Measurements from ENCODE around the gene DLG1.

DLG1 gene

GRCh38 chr3:197298341-197298944, at the start of gene DLG1:
TSS of gene DLG1 (minus strand) at chr3:197298612. CDS start at chr3:197297204, 1,408 bp downstream.
- peak; percentile 74 to 79 for DNase-seq (ENCODE audit: low read depth in 2 of 2)

DNA sequence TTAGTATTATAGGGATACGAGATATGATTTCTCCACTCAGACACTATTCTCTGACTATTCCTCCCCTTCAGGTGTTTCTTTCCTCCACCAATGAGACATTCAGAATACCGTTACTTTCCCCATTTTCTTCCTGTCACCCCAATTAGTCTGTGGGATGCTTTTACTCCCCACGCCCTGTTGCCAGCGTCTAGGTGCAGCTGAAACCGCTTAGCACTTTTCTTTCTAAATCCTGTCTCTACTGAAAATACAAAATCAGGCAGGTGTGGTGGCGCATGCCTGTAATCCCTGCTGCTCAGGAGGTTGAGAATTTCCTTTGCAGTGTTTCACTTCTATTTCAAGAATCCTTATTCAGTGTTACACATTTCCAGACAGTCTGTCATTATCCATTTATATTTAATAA, 49.6 kb upstream of the DLG1 start:
- DNase-seq (ENCODE audit: low read depth in 2 of 2): no peak

DNA sequence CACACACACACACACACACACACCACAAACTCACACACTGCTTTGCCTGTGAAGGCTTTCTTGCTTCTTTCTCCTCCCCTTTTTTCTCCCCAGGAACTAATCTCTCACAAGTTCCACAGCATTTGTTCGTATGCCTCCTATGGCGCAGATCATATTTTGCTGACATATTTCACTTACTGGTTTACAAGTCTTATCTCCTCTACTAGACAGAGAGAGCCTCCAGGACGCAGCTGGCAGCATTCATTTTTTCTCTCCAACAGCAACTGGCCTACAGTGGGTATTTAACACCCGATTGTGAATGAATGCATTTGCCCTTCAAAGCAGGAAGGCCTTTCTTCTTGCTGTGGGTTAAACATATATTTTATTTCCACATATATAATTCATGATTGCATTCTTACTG, 47.0 kb upstream of the DLG1 start:
- no peak for DNase-seq (ENCODE audit: low read depth in 2 of 2)

DNA sequence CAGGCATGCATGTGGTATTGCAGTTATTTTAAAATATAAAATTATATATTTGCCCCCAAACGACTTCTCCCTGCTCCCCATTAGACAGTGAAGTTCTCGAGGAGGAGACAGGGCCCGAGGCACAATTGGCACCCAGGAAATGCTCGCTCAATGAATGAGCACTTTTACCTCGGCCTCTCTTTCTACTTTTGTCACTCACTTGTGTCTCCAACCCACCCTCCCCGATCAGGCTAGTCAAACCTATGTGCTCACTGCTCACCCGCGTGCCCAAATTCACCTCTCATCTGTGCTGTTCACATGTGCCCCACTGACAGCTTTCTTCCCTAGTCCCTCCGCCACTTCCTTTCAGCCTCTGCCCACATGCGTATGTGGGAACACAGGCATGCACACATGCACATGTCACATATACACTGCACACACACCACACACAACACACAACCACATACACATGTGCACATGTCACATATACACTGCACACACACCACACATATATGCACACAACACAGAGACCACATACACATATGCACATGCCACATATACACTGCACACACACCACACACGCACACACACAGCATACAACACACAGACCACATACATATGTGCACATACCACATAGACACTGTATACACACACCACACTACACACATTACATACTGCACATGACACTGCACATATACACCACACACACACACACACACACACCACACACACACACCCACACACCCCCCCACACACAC, 46.3 kb upstream of the DLG1 start:
- DNase-seq (ENCODE audit: low read depth in 2 of 2): no peak

GRCh38 chr3:197343656-197344408, 45.4 kb upstream of the DLG1 start:
- no peak for DNase-seq (ENCODE audit: low read depth in 2 of 2)

- DNase-seq (ENCODE audit: low read depth in 2 of 2): no peak
These were observed 44.7 kb upstream of the DLG1 start for GRCh38 chr3:197343111-197343510.

DNA sequence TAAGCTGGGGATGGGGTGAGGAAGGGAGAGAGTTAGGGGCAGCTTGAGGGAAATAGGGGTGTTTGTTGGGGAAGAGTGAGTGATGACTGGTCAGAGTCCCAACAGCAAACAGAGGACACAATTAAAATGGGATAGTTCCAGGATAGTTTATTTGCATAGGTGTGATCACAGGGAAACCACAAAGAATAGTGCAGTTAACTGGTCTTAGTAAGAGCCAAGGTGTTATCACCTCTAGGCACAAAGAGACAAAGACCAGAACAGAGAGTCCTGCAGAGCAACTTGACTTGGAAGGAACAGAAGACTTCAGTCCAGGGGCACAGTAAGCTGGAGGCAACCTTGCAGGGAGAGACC, 42.1 kb upstream of the DLG1 start:
- no peak for DNase-seq (ENCODE audit: low read depth in 2 of 2)

DNA sequence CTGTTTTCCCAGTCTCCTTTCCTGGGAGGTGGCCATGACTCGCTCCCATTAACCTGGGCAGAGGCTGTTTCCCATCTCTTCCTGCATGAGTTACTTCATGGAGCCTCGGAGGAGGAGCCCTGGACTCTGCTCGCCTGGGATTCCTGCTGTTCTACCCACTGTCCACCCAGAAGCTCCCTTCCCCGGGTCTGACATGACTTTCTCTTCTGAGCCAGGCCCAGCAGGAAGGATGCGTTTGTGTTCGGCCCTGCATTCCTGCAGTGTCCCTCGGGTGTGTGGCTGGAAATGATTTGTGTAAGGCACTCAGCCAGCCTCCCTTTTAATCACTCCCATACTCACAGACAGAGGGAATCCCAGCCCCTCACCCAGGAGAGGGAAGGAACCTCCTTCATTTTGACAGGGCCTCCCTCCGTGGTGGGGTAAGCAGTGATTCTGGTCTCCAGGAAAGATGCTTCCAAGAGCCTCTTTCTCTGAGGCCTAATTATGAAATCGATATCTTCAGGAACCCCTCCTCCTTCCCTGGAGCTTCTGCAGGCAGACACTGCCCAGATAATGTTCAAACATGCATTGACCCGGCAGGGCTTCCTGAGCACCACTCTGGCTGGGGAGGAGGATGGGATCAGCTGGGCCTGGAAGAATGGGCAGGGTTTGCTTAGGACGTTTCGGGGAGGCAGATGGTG, 41.6 kb upstream of the DLG1 start:
- no peak for DNase-seq (ENCODE audit: low read depth in 2 of 2)

GRCh38 chr3:197338586-197338985, 40.2 kb upstream of the DLG1 start:
- DNase-seq (ENCODE audit: low read depth in 2 of 2): no peak

DNA sequence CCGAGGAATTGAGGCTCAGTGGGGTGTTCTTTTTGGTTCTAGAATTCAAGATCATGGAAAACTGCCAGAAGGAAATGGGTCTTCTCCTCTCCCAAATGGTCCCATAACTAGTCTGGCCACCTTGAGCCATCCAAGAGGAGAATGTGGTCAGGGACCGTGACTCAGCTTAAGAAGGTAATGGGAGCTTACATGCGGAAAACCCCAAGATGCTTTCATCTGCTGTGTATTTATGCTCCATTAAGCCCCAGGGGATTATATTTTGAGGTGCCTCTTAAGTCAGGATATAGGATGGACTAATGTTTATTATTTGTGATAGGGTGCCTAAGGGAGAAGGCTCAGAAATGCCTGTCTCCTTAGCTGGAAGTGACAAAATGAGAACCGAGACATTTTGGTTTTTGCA, 39.2 kb upstream of the DLG1 start:
- DNase-seq (ENCODE audit: low read depth in 2 of 2): no peak

- DNase-seq (ENCODE audit: low read depth in 2 of 2): no peak
These were observed 38.8 kb upstream of the DLG1 start for GRCh38 chr3:197337214-197337613.

- no peak for DNase-seq (ENCODE audit: low read depth in 2 of 2)
These were observed 37.9 kb upstream of the DLG1 start for GRCh38 chr3:197336348-197336747.

DNA sequence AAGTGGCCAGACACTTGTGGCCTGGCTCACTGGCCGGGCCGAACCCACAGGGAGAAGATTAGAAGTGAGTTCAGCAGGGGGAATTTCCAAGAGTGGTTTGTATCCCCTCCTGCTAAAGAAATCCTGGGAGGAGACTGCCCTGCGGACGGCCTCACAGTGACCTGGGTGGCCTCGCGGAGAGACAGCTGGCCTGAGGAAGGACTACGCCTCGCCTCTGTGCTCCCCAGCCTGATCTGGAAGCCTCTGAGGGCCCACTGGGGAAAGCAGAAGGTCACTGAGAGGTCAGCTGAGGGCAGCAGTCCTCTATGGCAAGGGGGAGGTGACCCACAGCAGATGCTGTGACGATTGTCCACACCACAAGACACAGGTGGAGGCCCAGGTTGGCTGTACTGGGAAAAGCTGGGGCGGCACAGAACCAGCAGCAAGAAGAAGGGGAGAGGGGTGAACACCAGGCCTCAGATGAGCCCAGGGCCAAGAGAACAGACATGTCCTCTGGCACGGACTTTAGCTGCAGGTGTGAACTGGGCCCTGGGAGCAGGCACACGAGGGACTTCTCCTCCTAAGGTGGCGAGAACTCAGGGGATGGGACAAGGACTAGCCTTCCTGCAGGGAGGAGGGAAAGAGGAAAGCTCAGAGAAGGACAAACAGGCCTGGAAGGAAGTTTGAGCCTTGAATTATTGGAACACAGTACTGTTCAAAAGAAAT, 37.2 kb upstream of the DLG1 start:
- no peak for DNase-seq (ENCODE audit: low read depth in 2 of 2)

DNA sequence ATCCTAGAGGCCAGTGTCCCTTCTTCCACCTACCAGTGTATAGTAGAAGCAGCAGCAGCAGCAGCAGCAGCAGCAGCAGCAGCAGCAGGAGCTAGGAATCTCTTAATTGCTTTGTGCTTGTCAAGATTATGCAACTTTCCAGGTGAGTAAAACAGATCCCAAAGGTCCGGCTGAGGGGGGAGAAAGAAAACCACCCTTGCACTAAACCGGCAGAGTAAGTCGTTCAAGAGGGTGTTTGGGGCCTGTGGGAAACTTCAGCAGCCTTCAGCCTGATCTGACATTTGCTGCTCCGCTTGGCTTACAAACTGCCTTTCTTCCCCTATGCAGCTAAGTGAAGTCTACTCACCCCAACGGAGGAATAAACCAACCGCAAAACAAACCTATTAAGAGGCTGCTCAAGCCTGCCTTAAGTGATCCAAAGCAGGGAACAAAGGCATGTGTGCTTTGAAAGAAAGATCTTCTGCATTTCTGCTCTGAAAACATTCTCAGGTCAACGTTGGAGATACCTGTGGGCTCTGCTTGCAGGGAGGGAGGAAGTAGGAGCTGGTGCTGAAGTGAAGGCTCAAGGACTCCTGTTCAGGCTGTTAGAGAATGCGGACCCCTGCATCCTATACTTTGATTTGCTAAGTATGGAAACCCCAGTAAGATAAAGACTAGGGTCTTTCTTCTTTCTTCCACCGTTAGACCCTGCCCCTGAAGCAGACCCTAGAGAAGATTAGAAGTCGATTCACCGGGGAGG, 35.7 kb upstream of the DLG1 start:
- no peak for DNase-seq (ENCODE audit: low read depth in 2 of 2)

DNA sequence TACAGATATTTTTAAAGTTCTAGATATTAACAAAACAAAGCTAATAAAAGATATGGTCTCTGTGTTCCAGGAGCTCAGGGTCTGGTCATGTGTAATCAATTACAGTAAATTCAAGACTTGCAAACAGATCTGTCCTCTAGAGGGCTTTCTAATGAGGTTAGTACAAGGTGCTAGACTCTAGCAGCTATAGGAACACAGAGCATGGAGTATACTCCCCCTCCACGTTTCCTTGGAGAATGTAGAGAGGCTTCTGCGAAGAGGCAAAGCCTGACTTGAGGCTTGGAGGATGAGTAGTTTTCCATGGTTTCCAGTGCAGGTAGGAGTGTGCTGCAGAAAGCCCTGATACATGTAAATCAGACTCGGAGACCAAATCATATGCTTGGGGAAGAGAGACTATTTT, 32.7 kb upstream of the DLG1 start:
- DNase-seq (ENCODE audit: low read depth in 2 of 2): no peak

- DNase-seq (ENCODE audit: low read depth in 2 of 2): no peak
These were observed 31.0 kb upstream of the DLG1 start for GRCh38 chr3:197329382-197329781.

- DNase-seq (ENCODE audit: low read depth in 2 of 2): no peak
These were observed 29.8 kb upstream of the DLG1 start for GRCh38 chr3:197328198-197328597.

DNA sequence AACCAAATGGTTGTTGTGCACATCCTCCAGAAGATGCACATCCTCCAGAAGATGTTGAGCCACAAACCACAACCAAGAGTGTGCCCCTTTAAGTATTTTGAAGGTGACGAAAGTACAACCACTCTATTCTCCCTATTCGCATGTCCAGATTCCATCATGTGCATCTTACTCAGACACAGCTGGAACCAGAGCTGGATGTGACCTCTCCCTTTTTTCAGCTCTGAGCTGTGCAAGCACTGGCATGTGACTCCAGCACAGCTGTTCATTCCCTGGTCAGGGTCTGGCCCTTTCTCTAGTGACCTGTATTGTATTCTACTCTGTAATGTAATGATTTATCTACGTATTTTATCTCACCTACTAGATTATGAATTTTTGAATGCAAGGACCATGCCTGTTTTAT, 29.3 kb upstream of the DLG1 start:
- no peak for DNase-seq (ENCODE audit: low read depth in 2 of 2)

DNA sequence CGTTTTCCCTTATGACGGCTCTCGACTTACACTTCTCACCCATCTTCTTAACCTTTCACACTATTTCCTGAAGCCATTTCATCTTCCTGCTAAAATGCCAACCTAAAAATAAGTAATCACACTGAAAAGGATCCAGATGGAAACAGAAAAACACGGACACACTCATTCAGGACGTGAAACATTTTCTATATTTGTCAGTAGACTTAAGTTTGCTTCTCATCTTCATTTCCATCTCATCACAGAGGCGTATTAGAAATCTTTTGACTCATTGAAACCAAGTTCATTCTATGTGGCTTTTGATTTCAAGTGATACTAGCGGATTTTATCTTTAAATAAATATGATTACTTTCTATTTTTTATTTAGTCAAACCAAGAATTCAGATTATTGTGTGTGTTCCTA, 27.4 kb upstream of the DLG1 start:
- DNase-seq (ENCODE audit: low read depth in 2 of 2): no peak

- no peak for DNase-seq (ENCODE audit: low read depth in 2 of 2)
These were observed 23.7 kb upstream of the DLG1 start for GRCh38 chr3:197322149-197322548.

DNA sequence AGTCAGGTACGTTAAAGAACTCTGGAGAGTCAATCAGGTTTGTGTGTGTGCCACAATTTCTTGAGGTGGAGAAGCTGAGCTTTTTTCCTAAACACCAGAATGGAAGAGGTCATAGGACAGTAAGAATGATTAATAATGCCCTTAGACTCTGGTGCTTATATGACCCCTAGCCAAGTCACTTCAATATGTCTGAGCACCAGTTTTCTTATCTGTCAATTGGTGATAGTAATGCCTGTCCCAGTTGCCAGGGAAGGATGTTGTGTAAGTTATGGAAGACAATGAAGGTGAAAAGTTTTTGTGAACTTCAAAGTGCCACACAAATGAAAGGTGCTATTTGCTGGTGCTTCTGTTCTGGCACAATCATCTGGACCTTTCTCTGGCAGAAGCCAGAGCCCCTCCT, 22.2 kb upstream of the DLG1 start:
- no peak for DNase-seq (ENCODE audit: low read depth in 2 of 2)
